Activated naive CD8-positive, alpha-beta T cell treated with anti-CD3 and anti-CD28 coated beads, Interleukin-2, amount 50 U/mL, for 16 hours (primary cell): ENCODE data around the gene CLTB.
A peak's percentile ranks its signal among the peaks of the same experiment; 100 is the strongest.

Experiments
- DNase-seq: peaks from one replicate; pipeline ENCODE4 v3.0.0-alpha.2; 2020; ENCODE audit warnings: low read depth, low spot score

The CLTB gene

DNA sequence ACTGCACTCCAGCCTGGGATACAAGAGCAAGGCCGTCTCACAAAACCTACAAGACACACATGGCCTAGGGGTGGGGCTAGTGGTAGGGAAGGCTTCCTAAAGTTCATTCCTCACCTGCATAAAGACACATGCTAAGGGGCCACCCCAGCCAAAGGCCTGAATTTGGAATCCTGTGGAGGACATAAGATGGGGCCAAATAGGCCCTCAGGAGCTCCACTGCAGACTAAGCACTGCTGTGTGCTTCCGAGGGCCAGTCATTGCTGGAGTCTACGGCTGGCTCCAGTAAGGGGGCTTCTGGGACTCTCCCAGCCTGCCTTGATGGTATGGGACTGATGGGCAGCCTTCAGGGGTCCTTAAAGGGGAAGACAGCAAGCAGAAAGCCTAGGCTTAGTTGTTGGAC lies 33.6 kb downstream of the CLTB start:
- DNase-seq: no peak

DNA sequence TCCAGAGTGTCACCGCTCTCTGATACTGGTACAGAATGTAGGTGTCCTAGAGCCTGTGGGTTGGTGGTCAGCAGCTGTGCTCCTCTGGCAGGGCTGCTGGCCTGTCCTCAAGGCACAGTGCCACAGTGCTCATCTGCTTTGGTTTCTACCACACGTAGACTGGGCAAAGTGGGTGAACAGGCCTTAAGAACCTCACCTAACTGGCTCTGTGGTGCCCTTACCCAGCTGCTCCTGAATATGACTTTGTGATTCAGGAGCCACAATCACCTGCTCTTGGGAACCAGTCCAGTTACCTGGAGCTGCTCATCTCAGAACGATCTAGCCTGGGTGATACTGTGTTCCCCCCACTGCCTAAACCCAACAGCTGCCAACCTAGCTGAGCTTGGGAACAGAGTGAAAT lies 34.4 kb downstream of the CLTB start:
- no peak for DNase-seq

DNA sequence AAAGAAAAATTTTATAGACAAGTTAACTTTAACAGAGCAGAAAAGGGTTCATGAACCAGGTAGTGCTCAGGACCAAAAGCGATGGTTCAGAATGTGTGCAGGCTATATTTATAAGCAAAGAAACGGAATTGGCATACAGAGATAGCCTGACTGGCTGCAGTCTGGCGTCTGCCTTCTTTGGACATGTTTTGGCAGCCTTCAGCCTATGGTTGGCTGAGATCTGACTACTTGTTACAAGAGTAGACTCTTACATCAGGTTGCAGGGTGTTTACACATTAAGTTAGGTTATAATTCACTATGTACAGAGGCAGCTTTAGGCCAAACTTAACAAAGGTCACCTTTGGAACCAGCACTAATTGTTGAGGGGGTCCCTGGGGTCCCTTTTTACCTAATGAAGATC lies 34.9 kb downstream of the CLTB start:
- DNase-seq: no peak

DNA sequence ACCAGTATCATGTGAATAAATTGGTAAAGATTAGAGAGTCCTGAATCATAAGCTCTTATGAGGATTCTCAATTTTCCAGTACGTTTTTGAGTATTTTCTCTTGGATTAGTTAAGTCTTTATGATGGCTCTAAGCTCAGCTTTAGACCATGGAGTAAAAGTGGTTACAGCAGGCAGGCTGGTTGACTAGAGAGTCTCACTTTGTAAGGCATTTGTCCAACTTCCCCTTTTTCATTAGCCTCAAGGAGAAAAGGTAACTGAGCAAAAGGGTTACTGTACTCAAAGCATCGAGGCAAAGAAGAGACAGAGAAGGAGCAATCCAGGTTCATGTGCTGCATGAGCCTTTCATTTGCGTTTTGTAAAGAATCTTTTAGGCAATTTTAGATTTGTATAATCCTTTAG lies 36.5 kb downstream of the CLTB start:
- DNase-seq: no peak

DNA sequence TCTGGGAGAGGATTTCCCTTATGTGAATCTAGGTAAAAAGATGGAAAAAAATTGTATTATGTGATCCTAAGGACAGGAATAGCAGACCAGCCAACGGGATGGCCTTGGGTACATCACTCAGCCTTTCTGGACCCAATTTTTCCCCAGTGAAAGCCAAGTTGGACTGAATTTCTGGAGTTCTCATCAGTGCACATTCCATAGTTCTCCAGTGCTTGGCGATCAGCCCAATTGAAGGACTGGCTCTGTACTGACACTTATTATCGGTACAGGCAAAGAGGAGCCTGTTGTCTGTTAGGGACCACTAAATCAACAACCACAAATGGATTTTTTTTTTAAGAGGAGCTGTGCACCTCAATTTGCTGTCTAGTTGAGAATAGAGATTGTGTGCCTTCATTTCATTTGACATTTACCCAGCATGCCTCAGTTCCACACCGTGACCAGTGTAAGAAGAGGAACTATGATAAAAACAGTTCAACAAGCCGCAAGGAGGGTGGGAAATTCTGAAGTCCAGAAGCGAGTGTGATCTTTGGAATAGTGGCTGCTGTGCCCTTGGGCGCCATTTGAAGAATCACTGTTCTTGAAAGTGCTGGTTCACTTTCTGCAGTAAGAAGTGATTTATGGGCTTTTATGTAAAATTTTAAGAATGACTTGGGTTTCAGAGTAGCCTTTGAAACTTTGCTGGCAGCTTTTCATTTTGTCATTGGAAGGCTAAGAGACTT lies 43.1 kb downstream of the CLTB start:
- no peak for DNase-seq

DNA sequence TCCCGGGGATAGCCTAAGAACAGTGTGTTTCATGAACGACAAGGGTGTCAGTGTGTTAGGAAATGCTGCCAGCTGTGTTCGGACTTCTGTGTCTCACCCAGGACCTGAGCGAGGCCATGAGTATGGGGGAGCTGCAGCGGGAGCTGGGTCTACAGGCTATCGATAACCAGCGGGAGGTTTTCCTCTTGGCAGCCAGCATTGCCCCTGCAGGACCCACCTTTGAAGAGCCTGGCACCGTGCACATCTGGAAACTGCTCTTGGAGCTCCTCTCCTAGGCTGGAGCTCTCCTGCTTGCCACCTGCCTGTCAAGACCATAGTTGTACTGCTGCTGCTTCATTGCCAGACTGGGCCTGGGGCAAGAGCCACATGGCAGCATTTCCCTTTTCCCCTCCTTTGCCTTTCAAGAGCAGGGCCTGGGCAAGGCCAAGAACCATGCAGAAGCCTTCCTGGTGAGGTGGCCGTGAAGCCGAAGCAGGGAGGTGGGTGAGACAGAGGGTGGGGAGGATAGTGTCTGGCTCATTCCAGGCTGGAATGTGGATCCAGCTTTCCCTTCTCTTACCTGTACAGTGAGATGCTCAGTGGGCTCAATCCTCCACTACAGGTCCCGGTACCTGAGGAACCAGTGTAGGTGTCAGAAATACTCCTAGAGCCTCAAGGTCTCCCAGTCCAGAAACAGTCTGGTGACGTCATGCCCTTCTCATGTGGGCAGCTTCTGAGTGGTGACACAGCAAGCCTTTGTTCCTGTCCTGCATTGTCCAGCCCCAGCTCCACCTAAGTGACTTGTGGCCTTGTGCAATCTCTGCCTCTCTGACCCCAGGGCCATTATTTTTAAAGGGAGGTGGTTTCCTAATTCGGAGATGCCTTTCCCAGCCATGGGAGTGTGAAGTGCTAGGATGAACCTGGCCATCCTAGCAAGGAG lies 44.5 kb downstream of the CLTB start:
- DNase-seq: no peak

DNA sequence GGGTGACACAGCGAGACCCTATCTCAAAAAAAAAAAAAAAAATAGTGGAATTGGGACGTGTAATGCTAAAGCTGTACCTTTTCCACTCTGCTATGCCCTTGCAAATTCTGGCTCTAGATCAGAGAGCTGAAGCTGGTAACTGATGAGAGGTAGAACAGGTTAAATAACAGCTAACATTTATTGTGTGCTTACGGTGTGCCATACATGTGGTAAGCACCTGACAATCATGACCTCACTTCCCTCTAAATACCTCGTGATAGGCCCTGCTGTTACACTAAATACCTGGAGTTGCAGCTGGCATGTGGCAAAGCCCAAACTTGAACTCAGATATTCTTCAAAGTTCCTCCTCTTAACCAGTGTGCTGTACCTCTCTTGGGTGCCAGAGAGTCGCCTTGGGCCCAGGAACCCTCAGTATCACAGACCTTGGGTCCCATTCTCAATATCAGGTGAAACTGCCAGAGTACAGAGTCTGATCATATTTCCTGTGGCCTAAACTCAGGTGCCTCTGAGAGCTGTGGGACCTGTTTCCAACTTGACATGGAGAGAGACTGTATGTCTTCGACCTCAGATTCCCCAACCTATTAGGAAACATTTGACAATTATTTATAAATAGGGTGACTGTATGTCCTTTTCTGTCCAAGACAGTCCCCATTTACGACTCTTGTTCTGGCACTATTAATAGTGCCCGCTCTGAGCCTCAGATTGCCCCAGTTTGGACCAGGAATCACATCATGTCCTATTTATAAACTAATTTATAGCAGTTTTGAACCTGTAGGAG lies 46.2 kb downstream of the CLTB start:
- DNase-seq: no peak

DNA sequence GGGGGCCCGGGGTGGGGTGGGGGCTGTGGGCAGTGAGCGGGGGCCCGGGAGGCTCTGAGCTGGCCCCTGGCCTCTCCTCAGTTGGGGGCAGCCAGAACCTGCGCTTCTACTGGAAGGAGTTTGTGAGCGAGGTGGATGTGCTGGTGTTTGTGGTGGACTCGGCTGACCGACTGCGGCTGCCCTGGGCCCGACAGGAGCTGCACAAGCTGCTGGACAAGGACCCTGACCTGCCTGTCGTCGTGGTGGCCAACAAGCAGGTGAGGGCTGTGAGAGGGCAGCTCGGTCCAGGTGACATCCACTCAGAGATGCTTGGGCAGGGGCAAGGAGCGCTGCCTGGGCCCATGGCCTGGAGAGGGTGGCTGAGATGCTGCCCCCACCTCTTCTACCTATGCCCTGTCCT lies 47.6 kb downstream of the CLTB start:
- DNase-seq: no peak

DNA sequence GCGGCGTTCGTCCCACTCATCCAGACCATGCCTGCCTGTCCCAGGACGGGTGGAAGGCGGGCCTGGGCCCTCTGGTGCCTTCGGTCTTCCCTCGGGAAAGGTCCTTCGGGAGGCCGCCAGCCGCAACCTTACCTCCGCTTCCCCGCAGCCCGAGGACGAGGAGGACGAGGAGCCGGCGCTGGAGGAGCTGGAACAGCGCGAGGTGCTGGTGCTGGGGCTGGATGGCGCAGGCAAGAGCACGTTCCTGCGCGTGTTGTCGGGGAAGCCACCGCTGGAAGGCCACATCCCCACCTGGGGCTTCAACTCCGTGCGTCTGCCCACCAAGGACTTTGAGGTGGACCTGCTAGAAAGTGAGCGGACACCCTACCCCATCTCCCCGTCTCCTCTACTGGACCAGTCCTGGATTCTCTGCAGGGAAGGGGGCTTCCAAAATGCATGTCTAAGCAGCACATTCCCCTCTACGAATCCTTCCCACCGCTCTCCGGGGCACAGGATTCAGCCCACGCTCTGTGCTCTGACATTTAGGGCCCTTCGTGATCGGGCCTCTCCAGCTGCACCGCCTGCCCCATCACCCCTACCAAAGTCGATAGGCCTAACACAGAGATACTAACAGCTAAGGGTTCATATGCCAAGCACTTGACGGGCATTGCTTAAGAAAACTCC lies 50.0 kb downstream of the CLTB start:
- DNase-seq: no peak

DNA sequence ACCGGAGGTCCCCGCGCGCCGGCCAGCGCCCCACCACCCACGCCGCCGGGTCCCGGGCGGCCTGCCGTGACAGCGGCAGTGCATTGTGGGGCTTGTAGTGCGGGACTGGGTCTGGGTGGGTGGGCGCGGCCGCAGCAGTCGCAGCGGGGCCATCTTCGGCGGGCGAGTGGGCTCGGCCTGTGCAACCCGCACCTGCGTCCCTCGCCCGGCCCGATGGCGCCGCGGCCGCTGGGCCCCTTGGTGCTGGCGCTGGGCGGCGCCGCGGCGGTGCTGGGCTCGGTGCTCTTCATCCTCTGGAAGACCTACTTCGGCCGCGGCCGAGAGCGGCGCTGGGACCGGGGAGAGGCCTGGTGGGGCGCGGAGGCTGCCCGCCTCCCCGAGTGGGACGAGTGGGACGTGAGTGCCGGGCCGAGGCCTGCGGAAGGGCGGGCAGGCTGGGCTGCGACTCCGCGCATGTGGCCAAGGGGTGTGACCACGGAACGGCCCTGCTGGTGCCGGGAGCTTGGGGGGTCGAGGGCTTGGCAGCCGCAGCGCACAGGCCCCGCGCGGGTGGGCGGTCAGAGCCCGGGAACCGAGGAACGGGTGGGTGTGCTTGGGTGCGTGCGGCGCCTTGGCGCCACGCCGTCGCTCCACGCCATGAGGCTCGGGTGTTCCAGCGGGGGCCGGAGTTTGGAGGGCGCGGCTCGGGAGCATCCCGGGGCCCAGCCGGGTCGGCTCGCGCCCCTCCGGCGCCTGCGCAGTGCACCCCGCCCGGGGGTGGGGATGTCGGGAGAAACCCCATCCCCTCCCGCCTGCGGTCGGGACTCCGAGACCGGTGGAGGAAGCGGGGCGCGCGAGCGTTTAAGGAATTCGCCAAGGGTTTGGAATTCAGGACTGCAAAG lies 50.7 kb downstream of the CLTB start, which contains the start of gene ARL10:
Gene ARL10, plus strand, starts transcription at position 137 of the 881 bp plus-strand sequence. Its CDS starts 77 bp downstream, at position 214.
- peak; percentile 41 for DNase-seq

DNA sequence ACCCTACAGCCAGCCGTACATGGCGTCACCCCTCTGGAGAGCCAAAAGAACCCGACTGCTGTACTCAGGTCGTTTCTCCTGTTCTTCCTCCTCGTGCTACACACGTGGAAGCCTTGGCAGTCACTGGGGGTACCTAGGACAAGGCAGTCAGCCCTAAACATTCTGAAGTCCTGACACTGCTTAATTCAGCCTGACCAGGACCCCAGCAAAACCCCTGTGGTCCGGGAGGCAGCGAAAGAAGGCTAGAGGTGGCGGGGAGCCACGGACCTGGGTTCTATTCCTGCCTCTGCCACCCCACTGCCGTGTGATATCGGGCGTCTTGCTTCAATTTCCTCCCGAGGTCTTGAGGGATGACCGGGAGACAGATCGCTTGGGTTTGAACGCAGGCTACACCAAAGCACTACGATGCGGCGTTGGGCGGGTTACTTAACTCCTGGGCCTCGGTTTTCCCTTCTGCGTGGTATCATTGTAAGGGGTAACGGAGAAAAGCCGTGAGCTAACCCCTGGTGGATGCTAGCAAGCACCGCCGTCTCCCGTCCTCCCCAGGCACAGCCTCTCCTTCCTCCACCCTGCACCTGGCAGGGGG lies 51.5 kb downstream of the CLTB start:
- DNase-seq: no peak

DNA sequence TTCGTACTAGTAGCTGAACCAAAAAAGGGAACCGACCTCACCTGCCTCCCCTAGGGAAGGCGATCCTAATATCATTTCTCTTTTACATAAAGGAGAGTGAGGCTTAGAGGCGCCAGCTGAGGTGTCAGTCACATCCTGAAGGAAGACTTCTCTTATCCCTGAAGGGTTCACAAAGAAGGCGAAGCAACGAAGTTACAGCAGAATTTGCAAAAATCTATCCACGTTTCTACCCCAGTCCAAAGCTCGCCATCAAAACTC lies 54.2 kb downstream of the CLTB start:
- DNase-seq: no peak

DNA sequence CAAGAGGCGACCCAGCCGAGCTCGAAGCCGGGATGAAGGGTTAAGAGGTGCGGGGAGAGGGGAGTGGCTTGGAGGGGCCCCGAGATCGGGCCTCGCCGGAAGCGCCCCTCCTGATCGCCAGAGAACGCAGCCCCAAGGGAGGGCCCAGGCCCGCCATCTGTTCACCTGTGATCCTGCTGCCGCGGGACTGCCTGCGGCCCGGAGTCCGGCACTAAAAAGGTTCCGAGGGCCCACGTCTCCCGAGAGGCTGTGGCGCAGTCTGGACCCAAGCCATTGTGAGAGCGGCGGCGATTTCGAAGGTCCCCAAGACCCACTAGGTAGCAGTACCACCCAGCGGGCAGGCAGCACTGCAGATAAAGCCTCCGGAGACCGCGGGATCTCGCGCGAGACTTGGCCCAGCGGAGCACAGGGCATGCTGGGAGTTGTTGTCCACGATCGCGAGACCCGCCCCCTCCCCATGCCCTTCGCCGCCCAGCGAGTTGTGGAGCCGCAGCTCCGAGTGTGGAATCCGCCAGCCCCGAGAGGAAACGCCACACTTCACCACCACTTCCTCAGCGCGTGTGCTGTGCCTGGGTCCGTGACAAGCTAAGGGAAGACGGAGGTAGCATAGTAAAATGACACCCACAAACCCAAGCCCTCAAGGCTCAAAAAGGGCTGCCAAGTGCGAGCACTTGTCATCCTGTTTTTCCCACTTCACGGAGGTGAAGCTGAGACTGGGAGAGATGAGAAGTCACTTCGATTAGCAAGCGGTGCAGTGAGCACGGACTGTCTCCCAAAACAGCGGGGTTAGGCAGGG lies 54.7 kb downstream of the CLTB start, which contains the start of gene KIAA1191:
Gene KIAA1191, minus strand, starts transcription at position 328 of the 796 bp plus-strand sequence. CDS start 2,256 bp downstream, outside the sequence.
- peak; percentile 83 for DNase-seq

DNA sequence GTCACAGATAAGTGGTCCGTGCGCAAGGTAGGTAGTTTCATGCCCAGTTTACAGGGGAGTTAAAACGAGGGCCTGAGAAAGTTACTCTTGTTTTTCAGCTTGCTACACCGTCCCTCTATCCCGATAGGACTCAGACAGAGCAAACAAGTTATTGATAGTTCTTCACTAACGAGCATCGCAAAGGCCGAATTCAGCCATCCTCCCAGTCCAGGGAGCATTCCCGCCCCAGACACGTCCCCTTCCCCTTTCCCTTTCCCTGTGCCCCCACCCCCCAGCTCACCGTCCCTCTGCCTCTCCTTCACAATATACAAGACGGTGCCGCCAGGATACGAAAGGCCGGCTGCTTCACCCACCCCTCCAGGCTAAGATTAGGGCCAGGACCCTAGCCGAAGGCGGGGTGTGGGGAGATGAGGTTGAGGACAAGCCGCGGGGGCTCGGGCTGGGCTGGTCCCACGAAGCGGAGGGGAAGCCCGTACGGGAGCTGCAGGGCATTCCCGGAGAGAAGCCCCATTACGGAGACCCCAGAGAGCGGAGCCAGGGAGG lies 55.4 kb downstream of the CLTB start:
- no peak for DNase-seq

DNA sequence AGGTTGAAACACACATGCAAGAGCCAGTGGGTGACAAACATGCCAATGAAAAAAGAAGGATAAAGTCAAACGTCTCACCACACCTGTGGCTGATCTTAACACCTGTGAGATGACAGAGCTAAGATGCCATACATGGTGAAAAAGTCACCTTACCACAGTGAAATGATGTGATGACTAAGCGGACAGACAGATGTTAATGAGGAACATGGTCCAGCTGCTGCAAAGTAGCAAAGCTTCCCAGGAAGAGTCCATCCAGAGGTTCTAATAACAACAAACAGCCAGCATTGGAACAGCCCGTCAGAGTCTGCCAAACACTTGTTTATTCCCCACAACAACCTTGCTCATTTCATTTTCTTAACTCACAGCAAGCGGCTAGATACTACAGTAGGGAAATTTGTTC lies 56.7 kb downstream of the CLTB start:
- no peak for DNase-seq

DNA sequence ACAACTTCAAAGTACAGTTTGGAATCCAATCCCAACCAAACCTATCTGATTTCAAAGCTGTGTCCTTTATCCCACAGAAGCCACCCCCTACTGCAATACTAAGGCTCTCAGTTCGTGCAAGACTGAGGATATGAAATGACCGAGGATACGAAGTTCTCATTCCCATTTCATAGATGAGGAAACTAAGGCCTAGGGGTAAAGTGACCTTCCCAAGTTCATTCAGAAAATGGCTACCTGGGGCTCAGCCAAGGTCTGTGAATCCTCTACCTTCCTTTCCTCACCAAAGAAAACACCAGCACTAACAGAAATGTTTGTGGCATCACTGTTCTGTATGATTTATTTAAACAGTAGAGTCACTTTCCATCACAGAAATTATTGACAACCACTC lies 60.2 kb downstream of the CLTB start:
- DNase-seq: no peak

DNA sequence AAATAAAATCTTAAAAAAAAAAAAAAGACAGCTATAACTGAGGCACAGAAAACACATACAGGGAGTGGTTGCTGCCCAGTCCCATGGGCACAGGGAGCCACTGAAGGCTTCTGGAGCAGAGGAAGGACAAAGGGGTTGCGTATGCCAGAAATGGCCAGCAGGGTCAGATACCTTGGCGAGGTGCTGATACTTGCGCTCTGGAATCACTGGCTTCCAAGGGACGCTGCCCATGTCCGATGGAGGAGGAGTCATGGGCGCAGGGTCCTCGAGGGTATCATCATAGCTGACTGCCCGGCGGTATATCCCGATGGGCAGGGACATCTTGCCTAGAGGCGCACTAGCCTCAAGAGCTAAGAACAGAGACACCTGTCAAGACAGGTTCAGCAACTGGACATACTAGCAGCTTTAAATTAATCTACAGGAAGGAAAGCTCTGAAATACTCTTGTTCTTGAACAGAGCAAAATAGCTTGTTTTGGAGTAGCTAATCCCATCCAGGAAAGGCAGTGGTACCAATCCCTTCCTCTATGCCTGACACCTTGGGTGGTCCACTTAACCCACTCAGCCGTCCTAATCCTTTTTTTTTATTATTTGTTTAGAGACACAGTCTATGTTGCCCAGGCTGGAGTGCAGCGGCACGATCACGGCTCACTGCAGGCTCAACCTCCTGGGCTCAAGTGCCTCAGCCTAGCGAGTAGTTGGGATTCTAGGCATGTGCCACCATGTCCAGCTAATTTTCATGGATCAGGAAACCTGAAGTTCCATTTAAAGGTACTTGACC lies 60.8 kb downstream of the CLTB start:
- DNase-seq: no peak

DNA sequence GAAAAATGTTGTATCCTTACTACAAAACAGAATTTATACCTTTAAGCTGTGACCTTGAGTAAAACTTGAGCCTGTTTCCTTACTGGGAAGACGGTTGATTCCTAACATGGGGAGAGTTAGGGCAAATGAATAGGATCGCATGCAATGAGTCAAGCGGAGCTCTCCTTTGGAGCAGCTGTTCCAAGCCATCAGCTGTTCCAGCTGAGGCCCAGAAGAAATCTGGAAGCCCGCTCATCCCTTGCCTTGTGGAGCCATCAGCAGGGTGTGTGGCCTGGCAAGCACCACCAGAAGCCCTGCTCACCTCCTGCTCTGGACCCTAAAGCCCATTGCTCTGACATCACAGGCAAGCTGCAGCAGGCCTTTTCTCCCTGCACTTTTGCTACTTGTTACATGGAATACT lies 62.8 kb downstream of the CLTB start:
- DNase-seq: no peak
